HL-60/S4 treated with phorbol 12-myristate 13-acetate at 8.2 ng/mL for 4 days and 3 days (cell line): Measurements from ENCODE around the gene DIRAS1.

Source experiments
- in situ Hi-C: fragments of 300-500 bp; cut with MboI; formaldehyde crosslinking; loops from 2 replicates; pipeline ENCODE4 v1.15.0; 2022; ENCODE audit warnings: low sequenced_read_pairs

DIRAS1 gene

DNA sequence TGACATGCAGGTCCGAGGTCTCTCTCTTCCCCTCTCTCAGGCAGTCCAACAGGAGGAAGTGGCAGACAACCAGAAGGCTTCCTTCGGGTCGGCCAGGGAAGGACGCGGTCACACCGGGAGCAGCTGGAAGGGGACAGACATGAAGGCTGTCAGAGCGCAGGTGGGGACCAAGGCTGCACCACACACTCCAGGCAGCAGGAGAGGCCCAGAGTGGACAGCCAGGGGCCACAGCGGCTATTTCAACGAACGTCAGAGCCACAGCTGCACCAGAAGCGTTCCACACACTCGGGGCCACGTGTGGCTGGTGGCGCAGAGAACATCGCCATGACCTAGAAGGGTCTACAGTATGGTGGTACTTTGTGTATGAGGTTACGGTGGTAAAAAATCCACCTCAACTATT, 34.6 kb upstream of the DIRAS1 start:
- in situ Hi-C loops = no loop called here

DNA sequence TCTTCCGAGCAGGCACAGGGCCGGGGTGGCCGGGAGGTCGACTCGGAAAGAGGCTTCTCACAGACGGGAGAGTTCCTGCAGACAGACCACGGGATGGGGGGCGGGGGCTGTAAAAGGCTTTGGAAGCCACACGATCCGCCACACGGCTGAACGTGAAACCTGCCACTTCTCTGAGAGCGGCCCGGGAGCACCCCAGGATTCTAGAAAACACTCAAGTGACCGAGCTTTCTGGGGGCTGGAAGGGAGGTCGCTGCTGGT, 34.2 kb upstream of the DIRAS1 start:
- in situ Hi-C loops = no loop called here

DNA sequence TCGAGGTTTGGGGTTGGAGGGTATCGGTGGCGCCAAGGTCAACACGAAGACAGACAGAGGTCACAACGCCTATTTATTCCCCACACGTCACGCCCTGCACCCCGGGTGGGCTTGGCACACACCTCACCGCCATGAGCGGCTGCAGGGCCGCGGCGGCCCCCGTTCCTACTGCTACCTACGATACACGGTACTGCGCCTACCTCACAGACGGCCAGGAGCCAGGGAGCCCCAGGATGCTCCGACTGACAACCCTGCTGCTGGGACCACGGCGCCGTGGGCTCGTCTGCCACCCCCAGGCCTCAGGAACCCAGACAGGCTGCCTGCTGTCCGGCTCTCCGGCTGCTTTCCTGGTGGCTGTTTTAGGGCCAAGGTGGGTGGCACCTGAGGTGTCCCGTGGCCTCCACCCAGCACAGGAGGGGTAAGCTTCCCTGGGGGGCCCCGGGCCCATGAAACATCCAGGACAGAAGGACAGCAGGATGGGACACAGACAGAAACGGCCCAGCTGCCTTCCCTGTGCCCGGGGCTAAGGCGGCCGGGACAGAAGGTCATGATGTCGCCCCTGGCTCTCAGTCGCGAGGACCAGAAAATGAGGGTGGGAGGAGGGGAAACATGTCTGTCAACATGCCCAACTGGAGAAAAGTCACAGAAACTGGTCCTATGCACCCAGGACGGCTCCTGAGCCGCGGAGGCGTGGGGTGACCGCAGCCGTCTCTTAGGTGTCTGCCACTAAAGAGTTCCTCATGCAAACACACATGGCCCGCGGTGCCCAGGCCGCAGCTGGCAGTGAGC, 33.7 kb upstream of the DIRAS1 start:
- in situ Hi-C loops = no loop called here

DNA sequence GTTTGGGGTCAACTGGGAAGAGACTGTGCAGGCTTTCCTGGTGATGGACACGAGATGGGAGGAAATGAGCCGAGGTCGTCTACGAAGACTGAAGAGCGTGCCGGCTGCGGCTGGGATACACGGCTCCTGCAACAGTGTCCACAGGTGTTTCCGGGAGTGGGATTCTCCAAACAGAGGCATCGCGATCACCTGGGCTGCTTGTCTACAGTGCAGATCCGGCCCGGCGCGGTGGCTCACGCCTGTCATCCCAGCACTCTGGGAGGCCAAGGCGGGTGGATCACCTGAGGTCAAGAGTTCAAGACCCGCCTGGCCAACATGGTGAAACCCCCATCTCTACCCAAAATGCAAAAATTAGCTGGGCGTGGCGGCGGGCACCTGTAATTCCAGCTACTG, 30.3 kb upstream of the DIRAS1 start:
- in situ Hi-C loops = no loop called here

DNA sequence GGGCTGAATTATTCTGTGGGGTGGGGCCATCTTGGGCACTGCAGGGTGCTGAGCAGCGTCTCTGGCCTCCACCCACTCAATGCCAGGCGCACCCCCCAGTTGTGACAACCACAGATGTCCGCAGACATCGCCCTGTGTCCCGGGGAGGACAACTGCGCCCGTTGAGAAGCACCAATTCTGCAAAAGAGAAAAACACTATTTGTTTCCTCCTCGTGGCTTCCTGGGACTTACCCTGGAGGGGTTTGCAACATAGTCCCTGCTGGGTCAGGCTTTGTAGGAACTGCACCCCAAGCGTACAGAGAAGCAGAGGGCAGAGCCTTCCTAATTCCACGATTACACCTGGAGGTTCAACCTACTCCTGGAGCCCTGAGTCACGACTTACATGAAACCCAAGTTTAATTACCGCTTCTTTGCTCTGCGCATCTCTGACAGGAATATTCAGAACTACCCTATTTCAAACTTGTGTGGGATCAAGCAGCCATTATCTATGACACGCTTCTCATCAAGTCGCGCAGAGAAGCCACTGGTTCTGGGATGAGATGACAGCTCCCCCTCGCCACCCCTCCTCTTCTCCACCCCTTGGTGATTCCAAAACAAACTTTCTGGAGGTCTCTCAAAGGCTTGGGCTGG, 29.8 kb upstream of the DIRAS1 start:
- in situ Hi-C loops = no loop called here

DNA sequence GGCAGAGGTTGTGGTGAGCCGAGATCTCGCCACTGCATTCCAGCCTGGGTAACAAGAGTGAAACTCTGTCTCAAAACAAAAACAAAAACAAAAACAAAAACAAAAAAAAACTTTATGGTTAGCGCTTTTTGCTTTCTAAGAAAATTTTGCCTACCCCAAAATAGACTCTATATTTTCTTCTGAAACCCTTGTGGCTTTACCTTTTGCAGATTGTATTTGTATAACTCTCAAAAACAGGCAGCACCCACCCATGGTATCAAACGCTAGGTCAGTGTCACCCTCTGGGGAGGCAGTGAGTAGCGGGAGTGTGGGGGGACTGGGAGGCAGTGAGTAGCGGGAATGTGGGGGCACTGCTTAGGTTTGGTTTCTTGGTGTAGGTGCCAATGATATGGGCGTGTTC, 26.2 kb upstream of the DIRAS1 start:
- in situ Hi-C loops = loop anchor here (10.0 kb wide), 1 partner anchor 83 kb away; no protein-coding TSS in a partner anchor

DNA sequence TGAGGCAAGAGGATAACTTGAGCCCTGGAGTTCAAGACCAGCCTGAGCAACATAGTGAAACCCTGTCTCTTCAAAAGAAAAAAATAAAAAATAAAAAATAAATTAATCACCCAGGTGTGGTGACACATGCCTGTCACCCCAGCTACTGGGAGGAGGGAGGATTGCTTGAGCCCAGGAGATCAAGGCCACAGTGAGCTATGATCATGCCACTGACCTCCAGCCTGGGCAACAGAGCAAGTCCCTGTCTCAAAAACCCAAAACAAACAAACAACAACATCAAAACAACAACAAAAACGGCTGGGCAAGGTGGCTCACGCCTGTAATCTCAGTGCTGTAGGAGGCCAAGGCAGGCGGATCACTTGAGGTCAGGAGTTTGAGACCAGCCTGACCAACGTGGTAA, 22.9 kb upstream of the DIRAS1 start:
- in situ Hi-C loops = loop anchor here (10.0 kb wide), 1 partner anchor 79 kb away; no protein-coding TSS in a partner anchor

DNA sequence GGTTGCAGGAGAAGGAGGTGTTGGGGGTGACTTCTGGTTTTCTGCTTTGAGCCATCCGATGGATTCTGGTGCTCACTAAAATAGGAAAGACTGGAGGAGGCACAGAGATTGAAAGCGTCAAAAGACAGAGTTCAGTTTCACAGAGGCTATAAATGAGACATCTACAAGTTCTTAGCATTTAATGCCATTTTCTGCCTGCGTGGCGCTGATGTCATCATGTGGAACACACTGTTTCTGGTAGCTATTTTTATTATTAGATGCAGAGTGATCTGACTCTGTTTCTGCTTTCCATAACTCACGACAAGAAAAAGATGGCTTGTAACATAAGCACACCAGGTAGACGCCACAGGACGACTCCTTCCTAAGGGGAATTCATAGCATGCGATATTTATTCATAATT, 21.9 kb upstream of the DIRAS1 start:
- in situ Hi-C loops = loop anchor here (10.0 kb wide), 1 partner anchor 78 kb away; no protein-coding TSS in a partner anchor

DNA sequence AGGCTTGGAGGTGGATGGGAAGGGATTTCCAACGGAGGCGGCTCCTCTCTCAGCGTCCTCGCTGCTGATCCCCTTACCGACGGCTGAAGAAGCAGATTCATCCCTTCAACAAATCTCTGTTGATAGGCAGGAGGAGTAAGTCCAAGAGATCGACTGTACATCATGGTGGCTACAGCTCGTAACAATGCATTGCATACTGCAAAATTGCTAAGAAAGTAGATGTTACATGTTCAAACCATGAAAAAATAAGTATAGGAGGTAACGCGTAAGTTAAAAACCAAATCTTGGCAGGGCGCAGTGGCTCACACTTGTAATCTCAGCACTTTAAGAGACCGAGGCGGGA, 19.1 kb upstream of the DIRAS1 start:
- in situ Hi-C loops = loop anchor here (10.0 kb wide), 1 partner anchor 75 kb away; no protein-coding TSS in a partner anchor

DNA sequence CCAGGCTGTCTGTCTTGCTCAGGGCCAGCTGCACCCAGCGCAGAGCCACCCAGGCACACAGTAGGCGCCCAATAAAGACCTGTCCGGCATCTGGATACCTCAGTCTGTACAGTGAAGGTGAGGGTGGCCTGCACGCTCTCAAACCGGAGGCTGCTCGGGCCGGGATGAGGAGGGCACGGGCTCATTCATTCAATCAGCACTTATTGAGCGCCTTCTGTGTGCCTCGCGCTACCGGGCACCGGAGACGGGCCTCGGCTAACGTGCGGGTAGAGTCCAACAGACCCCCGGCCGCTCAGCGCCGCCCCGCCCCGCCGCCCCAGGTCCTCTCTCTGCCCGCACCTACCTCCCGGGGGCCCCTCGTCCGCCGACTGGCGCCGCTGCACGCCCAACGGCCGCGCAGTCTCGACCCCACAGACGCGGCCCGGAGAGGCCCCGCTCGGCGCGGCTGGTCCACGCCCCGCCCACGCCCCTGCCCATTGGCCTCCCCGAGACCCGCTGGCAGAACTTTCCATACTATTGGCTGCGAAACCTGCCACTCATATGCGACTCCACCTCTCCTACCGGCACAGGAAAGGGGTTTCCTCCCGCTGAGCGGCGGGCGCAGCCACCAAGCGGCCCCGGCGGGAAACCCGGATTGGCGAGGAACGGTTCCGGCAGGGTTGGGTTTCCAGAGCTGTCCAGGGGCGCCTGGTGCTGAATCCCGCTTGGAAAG, 18.6 kb upstream of the DIRAS1 start, which contains the start of gene SLC39A3:
SLC39A3 (minus strand) TSS at position 416 of the 712 bp plus-strand sequence. CDS start 2,760 bp downstream, outside the sequence.
- in situ Hi-C loops = loop anchor here (10.0 kb wide), 1 partner anchor 75 kb away; no protein-coding TSS in a partner anchor

DNA sequence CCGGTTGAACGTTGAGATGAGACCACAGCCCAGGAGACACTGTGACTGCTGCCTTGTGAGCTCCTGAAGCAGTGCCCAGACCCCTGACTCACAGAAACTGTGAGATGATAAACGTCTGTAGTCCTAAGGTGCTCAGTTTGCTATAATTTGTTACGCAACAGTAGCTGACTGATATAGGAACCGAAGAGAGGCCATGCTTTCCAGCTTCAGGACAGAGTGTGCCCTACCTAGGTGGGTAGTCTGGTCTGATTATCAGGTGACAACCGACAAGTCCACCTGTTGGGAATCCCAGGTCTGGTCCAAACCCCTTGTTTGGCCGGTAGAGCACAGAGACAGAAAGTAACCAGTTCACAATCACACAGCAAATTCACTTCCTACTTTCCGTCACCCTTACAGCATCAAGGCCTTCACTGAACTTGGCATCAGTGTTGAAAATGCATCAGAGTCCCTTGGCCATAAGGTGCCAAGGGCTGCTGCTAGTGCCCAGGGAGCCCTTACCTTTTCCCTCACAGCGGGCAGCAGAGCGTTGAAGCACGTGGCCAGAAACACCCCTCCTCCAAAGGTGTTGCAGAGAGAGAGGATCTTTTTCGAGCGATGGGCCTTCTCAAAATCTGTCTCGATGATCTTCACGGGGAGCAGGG, 15.5 kb upstream of the DIRAS1 start:
- in situ Hi-C loops = no loop called here

DNA sequence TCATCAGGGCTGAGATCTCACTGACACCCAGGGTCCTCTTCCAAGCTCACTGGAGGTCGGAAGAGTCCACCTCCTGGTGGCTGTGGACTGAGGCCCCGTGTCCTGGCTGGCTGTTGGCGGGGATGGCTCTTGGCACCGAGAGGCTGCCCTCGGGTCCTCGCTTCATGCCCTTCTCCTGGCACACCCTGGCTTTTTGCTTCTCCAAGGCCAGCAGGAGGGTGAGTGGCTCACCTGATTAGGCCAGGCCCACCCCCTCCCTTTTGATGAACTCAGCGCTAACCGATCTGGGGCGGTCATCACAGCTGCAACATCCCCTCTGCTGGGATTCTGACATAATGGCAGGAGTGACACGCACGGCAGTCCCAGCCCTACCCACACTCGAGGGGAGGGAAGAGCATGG, 14.2 kb upstream of the DIRAS1 start:
- in situ Hi-C loops = no loop called here

DNA sequence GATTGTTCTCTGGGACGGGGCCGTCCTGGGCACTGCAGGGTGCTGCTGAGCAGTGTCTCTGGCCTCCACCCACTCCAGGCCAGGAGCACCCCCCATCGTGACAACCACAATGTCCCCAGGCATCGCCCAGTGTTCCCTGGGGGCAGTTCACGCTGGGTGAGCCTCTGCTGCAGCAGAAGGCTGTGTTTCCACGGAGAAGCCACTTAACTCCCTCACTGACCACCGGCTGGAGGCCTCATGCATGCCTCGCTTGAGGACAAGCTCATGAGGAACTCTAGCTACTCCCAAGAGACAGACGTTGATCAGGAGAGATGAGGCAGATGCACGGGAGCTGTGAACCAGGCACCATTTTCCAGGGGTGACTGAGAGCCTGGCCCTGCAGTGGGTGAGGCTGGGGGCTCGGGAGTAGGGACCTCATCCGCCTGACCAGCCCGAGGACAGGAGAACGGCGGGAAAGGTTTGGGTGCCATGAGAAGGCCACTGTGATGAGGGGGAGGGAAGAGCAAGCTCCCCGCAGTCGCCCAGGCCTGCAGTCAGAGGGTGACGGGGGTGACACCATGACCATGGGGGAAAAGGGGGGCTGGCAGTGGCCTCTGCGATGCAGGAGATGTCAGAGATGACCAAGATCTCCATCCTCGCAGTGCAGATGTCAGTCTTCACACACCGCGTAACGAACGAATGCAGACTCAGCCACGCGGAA, 13.6 kb upstream of the DIRAS1 start:
- in situ Hi-C loops = no loop called here

DNA sequence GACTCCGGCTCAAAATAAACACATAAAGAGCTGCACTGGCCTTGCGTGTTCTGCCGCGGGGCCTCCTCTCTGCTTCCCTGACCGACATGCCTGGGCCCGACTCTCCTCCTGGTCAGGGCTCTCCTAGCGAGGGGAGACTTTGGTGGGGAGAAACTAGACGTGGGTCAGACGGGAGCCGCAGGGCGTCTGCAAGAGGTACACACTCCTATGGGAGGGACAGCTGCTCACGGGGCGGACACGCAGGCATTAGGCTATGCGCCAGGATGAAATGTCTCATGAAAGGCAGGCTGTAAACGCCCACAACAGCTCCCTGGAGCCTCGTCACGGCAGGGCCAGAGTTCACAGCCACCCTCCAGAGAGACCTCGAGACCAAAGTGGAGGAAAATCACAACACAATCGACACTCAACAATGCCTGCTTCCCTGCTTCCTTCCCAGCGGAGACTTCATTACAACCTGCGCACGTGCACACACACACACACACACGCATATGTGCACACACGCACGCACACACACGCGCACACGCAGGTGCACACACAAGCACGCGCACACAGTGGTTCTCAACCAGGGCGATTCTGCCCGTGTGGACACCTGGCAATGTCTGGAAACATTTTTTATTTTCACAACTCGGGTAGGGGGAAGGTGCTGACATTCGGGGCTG, 12.9 kb upstream of the DIRAS1 start:
- in situ Hi-C loops = no loop called here

DNA sequence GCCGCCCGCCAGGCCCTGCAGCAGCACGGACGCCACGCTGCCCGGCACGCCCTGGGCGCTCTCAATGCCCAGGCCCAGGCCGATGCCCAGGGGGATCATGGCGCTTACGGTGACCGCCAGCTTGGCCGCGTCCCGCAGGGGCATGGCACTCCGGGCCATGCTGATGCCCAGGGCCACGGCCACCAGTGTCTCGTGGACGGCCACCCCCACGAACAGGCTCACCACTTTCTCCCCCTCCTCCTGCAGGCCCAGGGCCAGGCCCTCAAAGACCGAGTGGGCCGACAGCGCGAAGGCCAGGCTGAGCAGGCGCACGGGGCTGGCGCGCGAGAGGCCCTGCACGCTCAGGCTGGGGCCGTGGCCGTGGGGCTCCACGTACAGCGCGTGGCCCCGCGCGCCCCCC, 11.7 kb upstream of the DIRAS1 start:
- in situ Hi-C loops = no loop called here

DNA sequence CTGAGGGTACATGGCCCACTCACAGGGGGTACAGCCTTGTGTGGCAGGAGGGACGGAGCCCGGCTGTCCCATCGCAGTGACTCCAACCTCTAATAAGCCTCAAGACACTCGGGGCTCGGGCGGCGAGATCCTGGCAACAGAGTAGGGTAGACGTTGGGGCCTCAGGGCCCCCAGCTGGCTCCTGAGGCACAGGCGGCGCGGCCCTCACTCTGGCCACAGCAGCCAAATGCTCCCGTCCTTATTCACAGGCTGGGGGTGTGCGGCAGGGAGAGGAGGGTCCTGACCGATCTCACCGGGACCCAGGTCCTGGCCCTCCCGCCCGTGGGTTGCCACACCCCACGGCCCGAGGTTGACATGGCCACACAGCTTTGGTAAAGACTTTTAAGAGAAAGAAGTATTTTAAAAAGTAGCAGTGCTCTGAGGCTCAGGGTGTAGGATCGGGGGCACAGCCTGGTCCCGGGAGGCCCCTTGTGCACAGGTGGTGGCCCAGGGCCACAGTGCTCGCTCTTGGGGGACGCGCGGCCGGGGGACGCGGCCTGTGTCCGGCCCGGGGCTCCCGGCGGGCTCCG, 11.1 kb upstream of the DIRAS1 start:
- in situ Hi-C loops = no loop called here

DNA sequence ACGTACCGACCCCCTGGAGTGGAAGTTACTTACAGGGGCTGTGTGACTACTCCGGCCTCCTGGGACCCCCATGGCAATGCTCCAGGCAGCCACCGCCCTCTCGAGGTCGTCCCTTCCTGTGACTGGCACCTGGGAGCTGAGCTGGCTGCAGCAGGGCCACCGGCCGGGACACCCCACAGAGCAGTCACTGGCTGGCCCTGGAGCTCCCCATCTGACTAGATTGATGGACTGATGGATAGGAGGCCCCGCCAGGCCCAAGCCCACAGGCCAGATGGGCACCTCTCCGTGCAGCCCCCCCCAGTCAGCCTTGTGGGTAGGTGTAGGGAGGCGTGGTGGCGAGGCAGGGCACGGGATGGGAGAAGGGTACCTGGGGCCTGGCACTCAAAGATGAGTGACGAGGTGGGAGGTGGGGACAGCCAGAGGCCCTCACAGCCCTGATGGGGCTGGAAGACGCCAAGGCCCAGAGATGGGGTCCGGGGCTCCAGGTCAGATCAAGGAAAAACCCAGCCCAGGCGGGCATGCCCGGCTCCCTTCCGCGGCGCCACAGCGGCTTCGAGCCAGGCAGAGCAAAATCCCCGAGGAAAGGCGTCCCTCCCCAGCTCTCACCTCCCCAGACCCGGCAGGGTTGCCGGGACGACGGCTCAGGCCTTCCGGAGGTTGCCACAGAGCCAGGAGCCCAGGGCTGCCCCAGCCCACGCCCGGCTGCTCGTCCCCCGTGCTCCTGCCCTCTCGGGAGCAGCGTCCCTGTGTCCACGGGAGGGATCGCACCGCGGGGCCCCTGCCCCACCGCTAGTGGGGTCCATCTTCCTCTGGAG, 10.2 kb upstream of the DIRAS1 start:
- in situ Hi-C loops = no loop called here

DNA sequence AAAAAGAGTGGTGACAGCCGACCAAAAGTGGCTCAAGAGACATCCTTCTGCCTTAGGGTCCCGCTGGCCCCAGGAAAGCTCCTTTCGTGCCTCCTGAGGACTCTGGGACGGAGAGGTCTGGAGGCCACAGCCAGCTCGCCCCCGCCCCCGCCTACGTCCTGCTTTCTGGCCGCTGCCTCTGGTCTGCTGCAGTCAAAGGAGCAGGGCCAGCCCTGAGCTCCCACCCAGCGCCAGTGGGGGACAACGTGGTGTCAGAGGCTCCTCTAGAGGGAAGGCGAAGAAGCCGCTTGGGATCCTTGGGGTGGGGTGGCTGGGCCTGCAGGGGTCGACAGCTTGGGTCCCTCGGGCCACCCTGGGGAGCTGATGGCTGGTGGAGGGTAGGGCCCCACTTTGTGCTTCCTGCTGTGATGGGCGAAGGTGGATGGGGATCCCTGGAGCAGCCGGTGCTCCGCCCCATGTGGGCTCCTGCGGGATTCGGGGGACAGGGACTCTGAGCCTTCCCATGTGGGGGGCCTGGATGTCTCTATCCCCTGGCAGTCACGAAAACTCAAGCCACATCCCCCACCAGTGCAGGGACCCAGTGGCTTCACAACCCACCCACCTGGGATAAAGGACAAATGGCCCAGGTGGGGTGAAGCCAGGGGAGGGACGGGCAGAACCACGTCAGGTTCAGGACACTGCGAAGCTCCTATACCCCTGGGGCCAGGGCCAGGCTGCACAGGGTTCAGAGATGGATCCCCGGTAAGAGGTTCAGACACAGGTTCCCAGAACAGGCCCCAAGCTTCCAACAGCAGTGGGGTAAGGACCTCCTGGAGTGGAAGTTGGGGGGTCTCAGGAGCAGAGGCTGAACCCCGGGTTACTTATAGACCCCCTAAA, 9.0 kb upstream of the DIRAS1 start:
- in situ Hi-C loops = no loop called here
